Activated naive CD4-positive, alpha-beta T cell treated with anti-CD3 and anti-CD28 coated beads, Interleukin-2, amount 50 U/mL, for 72 hours (primary cell): ENCODE measurements around the gene POU2F1. TPM values are rescaled to one million over a fixed set of nuclear protein-coding genes. Genes with fewer than 3 reads are reported as not detected.

Experiments used
- ATAC-seq, 2 donors: fragments of 150-1000 bp; cut with Tn5 transposase; 2 replicates each; pipeline ENCODE4 v1.10.0; 2021; ENCODE audit warnings: mild to moderate bottlenecking in 2 of 2, moderate library complexity in 2 of 2
- DNase-seq, 2 donors: peaks; one replicate each; pipeline ENCODE4 v3.0.0; 2021 to 2022; ENCODE audit warnings: low spot score in 2 of 2
- H3K27ac Mint-ChIP-seq, 2 donors: one replicate each; pipeline ENCODE4 v1.8.0; 2022; ENCODE audit warnings: mild to moderate bottlenecking in 2 of 2, mixed read lengths in 2 of 2
- H3K36me3 Mint-ChIP-seq, 2 donors: one replicate each; pipeline ENCODE4 v1.8.0; 2022; ENCODE audit warnings: mixed read lengths in 2 of 2
- H3K9me3 Mint-ChIP-seq, 2 donors: one replicate each; pipeline ENCODE4 v1.8.0; 2022; ENCODE audit warnings: mixed read lengths in 2 of 2
- total RNA-seq, 2 donors: library from RNA; stranded (reverse); gene quantifications; one replicate each; pipeline ENCODE4 v1.2.3, GENCODE V29; 2022

Gene POU2F1
- total RNA-seq, 2 donors from 2014 or later: 32.0 to 32.1 TPM

DNA sequence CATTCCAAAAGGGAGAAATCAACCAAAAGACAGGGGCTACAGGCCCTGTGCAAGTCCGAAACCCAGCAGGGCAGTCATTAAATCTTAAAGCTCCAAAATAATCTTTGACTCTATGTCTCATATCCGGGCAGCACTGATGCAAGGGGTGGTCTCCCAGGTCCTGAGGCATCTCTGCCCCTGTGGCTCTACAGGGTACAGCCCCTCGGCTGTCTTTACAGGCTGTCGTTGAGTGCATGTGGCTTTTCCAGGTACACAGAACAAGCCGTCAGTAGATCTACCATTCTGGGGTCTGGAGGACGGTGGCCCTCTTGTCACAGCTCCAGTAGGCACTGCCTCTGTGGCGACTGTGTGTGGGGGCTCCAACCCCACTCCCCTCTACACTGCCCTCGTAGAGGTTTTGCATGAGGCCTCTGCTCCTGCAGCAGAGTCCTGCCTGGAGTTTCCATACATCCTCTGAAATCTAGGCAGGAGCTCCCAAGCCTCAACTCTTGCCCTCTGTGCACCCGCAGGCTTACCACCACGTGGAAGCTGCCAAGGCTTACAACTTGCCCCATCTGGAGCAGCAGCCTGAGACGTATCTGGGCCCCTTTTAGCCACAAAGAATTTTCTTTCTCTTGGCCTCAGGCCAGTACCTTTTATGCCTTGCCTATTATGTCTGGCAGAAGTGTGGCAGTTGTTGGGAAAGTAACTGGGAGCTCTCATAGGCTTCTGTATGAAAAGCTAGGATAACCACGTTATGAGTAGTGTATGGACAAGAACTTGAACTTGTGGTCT lies 52.5 kb downstream of the POU2F1 start:
- ATAC-seq: no peak
- Mint-ChIP-seq H3K36me3 (no peaks in the 10 kb centered on the region), H3K9me3 (no peaks in the 10 kb centered on the region), H3K27ac (no peak overlapping the region)
- DNase-seq: no peak

DNA sequence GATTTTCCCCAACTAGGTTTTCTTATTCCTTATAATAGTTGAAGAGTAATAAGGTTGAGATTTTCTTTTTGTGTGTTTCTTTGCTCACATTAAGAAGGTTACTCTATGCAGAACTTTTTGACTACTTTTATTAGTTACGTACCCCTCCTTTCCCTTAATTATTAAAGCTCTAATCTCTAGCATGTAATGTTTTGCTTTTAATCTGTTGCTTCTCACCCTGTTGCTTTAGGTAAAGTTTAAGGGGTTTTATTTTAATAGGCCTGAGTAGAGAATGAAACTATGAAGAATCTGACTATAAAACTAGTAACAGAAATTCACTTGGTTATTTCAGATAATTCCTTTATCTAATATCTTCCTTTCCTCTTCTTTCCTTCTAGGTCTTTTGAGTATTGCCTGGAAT lies 53.4 kb downstream of the POU2F1 start:
- ATAC-seq (no peak), DNase-seq (no peak)
- Mint-ChIP-seq H3K36me3 (no peaks in the 10 kb centered on the region), H3K27ac (no peak overlapping the region), H3K9me3 (no peaks in the 10 kb centered on the region)

GRCh38 chr1:167276969-167277368 lies 56.3 kb downstream of the POU2F1 start:
- H3K9me3 Mint-ChIP-seq: no peaks in the 10 kb centered on the region
- no peak overlapping the region for H3K27ac Mint-ChIP-seq
- H3K36me3 Mint-ChIP-seq: no peaks in the 10 kb centered on the region
- ATAC-seq (peak; percentile 81 to 84), DNase-seq (no peak)

- Mint-ChIP-seq H3K36me3 (no peaks in the 10 kb centered on the region), H3K9me3 (no peaks in the 10 kb centered on the region), H3K27ac (no peak overlapping the region)
- ATAC-seq (no peak), DNase-seq (no peak)
These were observed 57.8 kb downstream of the POU2F1 start for GRCh38 chr1:167278497-167278896.

GRCh38 chr1:167280912-167281311 lies 60.2 kb downstream of the POU2F1 start:
- DNase-seq (no peak), ATAC-seq (no peak)
- H3K36me3 Mint-ChIP-seq: no peaks in the 10 kb centered on the region
- H3K27ac Mint-ChIP-seq: no peak overlapping the region
- no peaks in the 10 kb centered on the region for H3K9me3 Mint-ChIP-seq

DNA sequence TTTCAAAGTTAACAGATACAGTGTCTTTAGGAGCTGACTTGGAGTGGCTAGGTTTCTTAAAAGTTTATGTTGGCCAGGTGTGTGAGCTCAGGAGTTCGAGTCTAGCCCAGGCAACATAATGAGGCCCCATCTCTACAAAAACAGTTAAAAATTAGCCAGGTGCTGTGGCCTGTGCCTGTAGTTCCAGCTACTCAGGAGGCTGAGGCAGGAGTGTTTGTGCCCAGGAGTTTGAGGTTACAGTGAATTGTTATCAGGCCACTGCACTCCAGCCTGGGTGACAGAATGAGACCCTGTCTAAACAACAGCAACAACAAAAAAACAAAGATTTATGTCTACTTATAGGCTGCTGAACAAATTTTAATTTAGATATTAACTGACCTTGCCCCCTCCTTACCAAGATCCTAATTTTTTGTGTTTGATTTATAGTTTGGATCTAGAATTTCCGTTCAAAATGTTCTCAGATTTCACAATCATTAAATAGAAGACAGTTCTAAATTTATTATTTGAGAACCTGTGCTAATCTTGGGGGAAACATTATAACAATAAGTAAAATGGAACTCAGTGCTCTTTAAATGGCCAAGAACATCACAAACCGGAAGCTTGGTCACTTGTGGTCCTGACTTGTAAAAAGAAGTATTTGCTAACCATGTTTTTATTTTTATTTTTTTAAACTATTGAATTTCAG lies 67.8 kb downstream of the POU2F1 start:
- ATAC-seq (no peak), DNase-seq (no peak)
- Mint-ChIP-seq H3K9me3 (no peaks in the 10 kb centered on the region), H3K27ac (no peak overlapping the region), H3K36me3 (peaks cover 0 to 12% of the 10 kb centered on the region in 2 donors)

DNA sequence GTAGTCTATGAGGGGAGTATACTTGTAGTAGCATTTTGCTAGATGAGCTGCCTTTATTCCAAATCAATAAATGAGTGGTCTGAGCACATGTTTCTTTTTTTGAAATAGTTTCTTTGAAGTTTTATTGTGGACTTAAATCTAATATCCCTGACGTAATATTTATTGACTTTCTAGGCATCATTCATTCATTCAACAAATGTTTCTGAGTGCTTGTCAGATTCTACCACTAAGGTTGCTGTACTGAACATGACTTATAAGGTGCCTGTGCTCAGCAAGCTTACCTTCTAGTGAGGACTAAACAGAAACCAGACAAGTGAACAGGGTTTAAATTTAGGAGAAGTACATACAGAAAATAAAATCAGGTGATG lies 68.4 kb downstream of the POU2F1 start:
- H3K9me3 Mint-ChIP-seq: no peaks in the 10 kb centered on the region
- no peak for ATAC-seq

GRCh38 chr1:167289966-167290365 lies 69.3 kb downstream of the POU2F1 start:
- Mint-ChIP-seq H3K9me3 (no peaks in the 10 kb centered on the region), H3K27ac (no peak overlapping the region)
- ATAC-seq: no peak

More for the DNA sequence above, 68.4 kb downstream of the POU2F1 start:
- Mint-ChIP-seq H3K36me3 (peaks cover 0 to 12% of the 10 kb centered on the region in 2 donors), H3K27ac (no peak overlapping the region)
- no peak for DNase-seq

GRCh38 chr1:167291539-167292185 lies 71.0 kb downstream of the POU2F1 start:
- Mint-ChIP-seq H3K27ac (no peak overlapping the region), H3K9me3 (no peaks in the 10 kb centered on the region), H3K36me3 (peaks cover 0 to 12% of the 10 kb centered on the region in 2 donors)
- DNase-seq (no peak), ATAC-seq (no peak)

More at GRCh38 chr1:167289966-167290365, 69.3 kb downstream of the POU2F1 start:
- H3K36me3 Mint-ChIP-seq: peaks cover 0 to 12% of the 10 kb centered on the region in 2 donors
- DNase-seq: no peak

- no peak overlapping the region for H3K27ac Mint-ChIP-seq
- DNase-seq (no peak), ATAC-seq (no peak)
- peaks cover 0 to 12% of the 10 kb centered on the region in 2 donors for H3K36me3 Mint-ChIP-seq
- no peaks in the 10 kb centered on the region for H3K9me3 Mint-ChIP-seq
These were observed 71.5 kb downstream of the POU2F1 start for GRCh38 chr1:167292216-167292615.

GRCh38 chr1:167293057-167293456 lies 72.4 kb downstream of the POU2F1 start:
- Mint-ChIP-seq H3K27ac (no peak overlapping the region), H3K36me3 (peaks cover 0 to 12% of the 10 kb centered on the region in 2 donors), H3K9me3 (no peaks in the 10 kb centered on the region)
- DNase-seq (no peak), ATAC-seq (no peak)

GRCh38 chr1:167294528-167294927 lies 73.8 kb downstream of the POU2F1 start:
- ATAC-seq (peak in 1 of 2 donors; percentile 37), DNase-seq (no peak)
- Mint-ChIP-seq H3K27ac (no peak overlapping the region), H3K9me3 (no peaks in the 10 kb centered on the region), H3K36me3 (peaks cover 0 to 12% of the 10 kb centered on the region in 2 donors)

DNA sequence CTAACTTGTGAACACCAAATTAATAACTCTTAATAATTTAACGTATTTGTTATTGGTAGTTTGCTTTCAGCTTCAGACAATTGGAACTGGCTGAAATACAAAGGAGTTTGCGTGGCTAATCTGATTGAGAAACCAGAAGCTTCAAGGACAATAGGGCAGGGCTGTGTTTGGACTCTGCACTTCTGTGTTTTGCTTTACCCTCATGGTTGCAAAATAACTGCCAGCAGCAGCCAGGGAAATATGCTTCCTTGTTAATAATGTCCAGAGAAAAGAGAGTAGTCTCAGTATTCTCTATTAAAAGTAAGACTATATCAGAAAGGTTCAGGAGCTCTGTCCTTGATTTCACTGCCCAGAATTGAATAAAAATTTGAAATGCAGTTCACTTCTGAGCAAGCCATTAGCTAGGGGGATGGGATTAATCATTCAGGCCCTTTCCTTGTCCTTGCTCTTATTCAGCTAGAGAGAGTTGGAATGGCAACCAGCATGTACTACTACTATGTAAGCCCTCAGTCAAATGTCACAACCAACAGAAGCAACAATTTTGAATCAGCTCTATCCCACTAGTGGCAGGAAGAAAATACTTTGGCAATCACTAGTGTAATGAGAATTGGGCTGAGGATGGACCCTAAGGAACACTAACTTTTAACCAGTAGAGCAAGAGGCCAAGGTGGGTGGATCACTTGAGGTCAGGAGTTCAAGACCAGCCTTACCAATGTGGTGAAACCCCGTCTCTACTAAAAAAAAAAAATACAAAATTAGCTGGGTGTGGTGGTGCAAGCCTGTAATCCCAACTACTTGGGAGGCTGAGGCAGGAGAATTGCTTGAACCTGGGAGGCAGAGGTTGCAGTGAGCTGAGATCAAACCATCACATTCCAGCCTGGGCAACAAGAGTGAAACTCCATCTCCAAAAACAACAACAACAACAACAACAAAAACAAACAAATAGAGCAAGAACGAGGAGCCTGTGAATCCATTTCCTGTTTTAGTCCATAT lies 76.8 kb downstream of the POU2F1 start:
- Mint-ChIP-seq H3K36me3 (peaks cover 0 to 6% of the 10 kb centered on the region in 2 donors), H3K27ac (no peak overlapping the region), H3K9me3 (no peaks in the 10 kb centered on the region)
- ATAC-seq (no peak), DNase-seq (no peak)

- H3K36me3 Mint-ChIP-seq: no peaks in the 10 kb centered on the region
These were observed 77.6 kb downstream of the POU2F1 start for GRCh38 chr1:167298325-167298724.

DNA sequence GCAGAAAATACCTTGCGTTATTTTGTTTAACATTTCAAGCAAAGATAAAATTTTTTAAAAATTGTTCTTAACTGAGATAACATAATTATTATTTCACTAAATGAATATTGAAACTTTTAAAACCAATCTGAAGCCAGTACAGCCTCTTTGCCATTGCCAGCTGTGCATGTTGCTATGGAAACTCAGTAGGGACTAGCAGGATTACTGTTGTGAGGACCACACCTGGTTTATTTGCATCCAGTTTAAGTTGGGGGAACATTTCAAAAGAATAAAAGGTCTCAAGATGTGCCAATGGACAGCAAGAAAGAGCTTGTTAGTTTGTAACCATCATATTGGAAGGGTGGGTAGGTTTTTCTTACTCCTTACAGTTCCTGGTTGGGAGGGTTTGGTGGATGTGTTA lies 80.7 kb downstream of the POU2F1 start:
- H3K9me3 Mint-ChIP-seq: no peaks in the 10 kb centered on the region
- no peak for ATAC-seq
- DNase-seq: no peak
- H3K36me3 Mint-ChIP-seq: no peaks in the 10 kb centered on the region
- H3K27ac Mint-ChIP-seq: no peak overlapping the region

More at GRCh38 chr1:167298325-167298724, 77.6 kb downstream of the POU2F1 start:
- Mint-ChIP-seq H3K9me3 (no peaks in the 10 kb centered on the region), H3K27ac (no peak overlapping the region)
- DNase-seq (no peak), ATAC-seq (no peak)

DNA sequence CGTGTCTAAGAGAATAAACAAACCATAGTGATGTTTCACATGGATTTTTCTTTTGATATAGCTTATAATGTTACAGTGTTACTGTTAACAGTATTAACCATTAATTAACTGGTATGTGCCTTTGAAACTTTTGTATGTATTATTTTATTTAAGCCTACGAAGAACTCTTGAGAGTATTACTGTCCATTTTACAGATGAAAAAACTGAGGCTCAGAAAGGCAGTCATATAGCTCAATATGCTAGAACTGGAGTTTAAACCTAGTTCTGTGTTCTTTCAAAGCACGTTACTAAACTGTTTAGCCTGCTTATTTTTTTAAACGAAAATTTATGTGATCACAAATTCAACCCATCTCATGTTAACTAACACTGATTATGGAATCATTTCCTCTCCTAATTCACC lies 83.5 kb downstream of the POU2F1 start:
- no peak for ATAC-seq
- no peak for DNase-seq
- Mint-ChIP-seq H3K27ac (no peak overlapping the region), H3K36me3 (no peaks in the 10 kb centered on the region), H3K9me3 (no peaks in the 10 kb centered on the region)
